GF-D8 (cell line): ENCODE data around the gene LRRC1.
"Not testable (repeated sequence)": the region's sequence is repeated elsewhere in the genome, so short reads cannot be mapped to it uniquely, and the experiment has no call there.

ENCODE experiments used
- DNase-seq: peaks from one replicate; lab custom pipeline; 2025; lab: John Stamatoyannopoulos, UW

The LRRC1 gene

GRCh38 chr6:53794720-53795339, at the start of gene LRRC1:
Gene LRRC1, plus strand, starts transcription at chr6:53795005. Its CDS starts 252 bp downstream, at chr6:53795257.
- no peak for DNase-seq

DNA sequence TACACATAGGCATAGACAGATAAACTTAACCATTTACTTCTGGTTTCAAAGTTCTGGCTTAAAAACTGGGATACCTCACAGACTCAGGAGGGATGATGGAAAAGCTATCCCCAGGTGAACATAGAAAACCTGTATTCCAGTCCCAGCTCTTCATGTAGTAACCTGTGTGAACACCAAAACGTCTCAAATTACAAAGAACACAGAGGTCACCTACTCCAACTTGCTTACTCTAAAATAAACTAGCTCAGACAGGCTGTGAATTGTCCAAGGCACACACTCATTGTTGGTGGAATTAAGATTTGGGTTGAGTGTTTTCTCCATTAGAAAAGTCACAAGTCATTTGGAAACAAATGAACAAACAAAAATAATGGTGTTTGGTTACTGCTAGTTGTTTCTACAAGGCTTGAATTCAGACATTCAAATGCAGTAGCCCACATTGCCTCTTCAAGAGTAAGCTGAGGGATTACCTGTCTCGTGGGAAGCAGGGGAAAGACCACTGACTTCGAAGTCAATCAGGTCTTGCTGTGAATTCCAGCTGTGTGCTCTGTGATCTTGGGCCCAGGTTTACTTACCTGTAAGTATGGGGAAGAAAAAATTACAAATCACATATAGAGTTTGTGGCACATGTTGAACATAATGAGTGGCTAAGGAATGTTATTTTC, 48.2 kb upstream of the LRRC1 start:
- no peak for DNase-seq

DNA sequence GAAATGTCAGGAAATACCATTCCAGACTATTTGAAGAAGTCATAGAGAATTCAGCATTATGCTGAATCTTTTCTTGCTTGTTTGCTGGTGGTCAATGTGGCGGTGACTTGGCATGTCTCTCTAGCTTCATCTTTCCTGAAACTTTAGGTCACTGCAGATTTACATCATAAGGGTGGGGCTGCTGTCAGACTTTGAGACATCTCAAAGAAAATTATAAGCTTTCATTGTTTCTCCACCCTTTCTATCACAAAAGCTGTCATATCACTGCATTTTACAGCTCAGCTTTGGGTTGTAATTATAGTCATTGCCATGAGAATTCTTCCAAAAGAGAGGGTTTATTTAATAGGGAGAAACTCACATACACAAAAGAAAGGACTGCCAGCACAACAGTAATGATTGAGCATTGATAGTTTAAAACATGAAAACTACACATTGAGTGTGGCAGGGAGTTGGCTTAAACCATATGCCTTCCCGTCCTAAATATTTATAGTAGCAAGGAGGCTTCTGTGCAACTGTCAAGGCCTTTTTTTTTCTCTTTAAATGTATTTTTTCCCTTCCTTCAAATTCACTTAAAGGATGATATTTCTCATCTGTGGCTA, 44.7 kb upstream of the LRRC1 start:
- no peak for DNase-seq

DNA sequence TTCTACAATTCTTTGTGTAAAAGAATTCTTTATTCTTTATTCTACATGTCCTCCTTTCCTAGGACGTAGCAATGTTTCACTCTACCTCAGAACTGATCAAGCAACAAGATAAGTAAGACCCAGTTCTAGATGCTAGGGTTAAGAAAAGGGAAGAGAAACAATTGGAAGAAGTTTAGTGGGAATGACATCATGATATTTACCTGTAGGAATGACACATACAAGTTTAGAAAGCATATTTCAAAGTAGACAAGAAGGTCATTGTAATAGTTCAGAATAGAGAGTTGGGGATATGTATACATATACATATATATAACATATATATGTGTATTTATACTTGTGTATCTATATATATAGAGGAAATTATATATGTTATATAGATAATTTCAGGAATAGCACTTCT, 43.4 kb upstream of the LRRC1 start:
- DNase-seq, result no peak

DNA sequence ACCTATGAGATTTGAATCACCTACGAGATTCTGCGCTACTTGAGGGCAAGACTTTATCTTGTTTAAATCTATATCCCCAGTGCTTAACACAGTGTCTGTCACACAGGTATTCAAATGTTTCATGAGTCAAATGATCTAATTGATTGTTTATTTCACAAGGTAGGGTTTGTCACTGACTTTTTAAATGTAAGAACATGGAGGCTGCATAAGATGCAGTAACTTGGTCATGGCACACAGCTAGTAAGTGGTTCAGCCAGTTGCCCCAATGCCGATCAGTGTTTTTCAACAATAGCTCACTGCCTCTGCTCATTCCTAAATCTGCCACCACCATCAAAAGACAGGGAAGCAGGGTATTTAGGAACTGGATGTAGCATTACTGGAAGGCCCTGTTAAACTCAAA, 42.4 kb upstream of the LRRC1 start:
- DNase-seq, result no peak

DNA sequence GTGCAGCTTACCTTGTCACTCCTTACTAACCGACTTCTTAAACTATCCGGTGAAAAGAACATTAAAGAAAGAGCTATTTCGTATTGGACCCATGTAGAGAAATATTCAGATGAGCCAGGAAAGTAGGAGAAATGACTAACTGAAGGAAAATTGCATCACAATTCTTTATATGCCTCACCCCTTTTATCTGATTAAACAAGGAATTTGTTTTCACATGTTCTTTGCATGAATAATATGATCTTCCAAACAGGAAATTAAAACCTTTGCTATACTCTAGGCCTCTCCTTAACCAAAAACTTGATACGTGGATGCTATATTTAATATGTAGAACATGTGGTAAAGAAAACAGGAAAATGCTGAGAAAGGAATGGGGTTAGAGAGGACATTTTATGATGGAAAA, 41.9 kb upstream of the LRRC1 start:
- no peak for DNase-seq

- DNase-seq, result no peak
Measured at GRCh38 chr6:53754330-53754729, 40.5 kb upstream of the LRRC1 start.

GRCh38 chr6:53756396-53756795, 38.4 kb upstream of the LRRC1 start:
- DNase-seq, result no peak

DNA sequence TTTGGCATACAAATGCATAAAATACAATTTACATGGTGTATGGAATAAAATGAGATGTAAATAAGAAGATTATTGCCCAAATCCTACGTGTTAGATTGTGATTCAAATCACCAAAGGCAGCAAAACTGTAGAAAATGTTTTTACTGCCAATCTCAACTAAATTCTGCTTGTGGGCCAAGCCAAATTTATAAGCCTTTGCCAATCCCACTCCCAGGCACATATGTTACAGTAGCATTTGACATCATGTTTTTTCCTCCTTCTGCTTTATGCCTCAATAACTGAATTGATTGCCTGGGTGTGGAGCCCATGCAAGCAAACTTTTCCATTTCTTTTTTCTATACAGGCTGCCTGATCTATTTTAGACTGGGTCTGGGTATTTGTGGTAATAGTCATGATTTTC, 36.3 kb upstream of the LRRC1 start:
- no peak for DNase-seq

DNA sequence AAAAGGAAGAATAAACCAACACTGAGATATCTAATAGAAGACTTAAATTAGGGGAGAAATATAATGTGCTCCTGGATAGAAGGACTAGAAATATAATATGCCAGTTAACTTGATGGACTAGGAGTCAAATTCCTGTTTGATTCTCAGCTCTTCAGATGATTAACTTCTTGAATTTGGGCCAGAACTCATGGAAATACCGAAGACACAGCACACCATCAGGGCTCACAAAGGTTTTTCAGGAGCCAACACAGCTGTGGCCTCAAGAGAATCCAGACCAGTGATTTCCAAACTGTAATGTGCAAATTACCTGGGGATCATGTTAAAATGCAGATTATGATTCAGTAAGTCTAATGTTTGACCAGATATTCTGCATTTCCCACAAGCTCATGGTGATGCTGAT, 33.8 kb upstream of the LRRC1 start:
- DNase-seq, result no peak

DNA sequence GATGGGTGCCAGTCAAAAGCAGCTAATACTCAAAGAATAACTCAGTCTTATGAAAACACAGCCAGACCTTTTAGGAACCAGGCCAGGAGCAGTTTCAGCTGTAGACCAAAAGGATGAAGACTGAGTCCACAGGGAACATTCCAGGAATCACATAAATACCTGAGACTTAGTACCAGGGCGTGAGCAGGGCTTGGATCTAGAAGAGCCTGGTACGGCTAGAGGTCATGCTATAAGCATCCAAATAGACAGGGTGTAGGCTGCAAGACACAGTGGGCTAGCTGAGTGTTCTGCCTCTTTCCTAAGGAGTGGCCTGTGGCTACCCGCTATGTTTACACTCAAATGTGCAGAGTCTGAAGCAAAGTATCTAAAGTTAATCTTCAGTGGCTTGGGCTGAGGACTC, 29.5 kb upstream of the LRRC1 start:
- DNase-seq, result no peak

DNA sequence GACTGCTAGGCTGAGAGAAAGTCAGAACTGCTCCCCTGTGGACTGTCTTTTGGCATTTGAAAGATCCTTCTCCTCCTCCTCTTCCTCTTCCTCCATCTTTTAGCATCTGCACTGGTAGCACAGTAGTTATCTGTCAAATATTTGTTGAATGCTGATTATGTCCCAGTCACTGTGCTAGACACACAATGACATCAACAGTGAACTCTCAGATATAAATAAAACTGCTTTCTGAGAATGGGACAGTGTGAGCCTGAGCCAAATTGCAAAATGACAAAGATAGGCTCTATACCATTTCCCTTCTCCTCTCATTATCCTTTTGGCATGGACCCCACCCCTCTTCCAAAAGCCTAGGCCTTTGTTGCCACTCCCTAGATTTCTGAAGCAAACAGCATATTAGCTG, 27.9 kb upstream of the LRRC1 start:
- DNase-seq, result no peak

DNA sequence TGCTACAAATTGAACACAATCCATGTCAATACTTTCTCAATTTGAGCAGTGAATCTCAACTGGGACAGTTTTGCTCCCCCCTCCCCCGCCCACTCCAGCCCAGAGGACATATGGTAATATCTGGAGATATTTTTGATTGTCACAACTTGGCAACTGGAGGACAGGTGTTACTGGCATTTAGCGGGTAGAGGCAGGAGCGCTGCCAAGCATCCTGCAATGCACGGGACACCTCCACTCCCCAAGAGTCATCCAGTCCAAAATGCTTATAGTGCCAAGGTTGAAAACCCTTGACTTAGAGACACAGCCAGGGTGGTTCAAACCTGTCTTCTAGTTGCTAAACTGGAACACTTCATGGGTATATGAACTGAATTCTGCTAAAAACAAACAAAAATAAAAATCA, 26.9 kb upstream of the LRRC1 start:
- no peak for DNase-seq

DNA sequence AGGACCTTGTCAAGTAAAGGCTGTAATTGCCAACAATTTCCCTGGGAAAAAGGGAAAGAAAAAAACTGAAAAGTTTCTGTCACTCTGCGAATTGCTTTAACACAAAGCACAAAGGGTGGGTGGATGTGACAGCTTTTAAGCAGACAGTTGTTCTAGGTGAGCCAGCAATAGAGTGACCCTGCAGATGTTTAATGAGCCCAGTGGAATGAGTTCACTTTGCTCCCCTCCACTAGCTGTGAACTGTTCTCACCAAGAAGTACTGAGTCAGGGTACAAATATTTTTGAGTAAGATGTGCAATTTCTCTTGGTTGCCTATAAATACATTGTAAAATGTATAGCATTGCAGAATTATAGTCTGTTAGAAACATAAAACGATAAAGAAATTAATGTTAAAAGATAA, 26.2 kb upstream of the LRRC1 start:
- DNase-seq, result no peak

GRCh38 chr6:53770780-53771249, 24.0 kb upstream of the LRRC1 start:
- DNase-seq, result no peak

DNA sequence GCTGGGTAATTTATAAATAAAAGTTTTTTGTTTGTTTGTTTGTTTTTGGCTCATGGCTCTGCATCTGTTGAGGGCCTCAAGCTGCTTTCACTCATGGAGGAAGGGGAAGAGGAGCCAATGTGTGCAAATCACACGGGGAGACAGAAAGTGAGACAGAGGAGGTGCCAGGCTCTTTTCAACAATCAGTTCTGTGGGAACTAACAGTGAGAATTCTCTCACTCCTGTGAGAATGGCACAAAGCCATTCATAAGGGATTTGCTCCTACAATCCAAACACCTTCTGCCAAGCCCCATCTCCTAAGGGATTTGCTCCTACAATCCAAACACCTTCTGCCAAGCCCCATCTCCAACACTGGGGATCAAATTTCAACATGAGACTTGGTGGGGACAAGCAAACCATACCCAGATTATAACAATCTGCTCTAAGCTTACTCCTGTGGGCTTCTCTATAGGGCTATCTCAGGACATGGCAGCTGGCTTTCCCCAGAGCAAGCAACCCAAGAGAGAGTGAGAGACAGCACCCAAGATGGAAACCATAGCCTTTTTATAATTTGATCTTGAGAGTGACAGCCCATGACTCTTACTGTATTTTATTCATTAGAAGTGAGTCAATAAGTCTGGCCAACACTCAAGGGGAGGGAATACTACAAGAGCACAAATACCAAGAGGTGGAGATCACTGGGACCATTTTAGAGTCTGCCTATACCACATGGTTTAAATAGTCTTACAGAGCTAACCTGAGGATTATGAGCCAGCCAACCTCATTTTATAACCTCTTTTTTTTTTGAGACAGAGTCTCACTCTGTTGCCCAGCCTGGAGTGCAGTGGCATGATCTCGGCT, 22.8 kb upstream of the LRRC1 start:
- no peak for DNase-seq

DNA sequence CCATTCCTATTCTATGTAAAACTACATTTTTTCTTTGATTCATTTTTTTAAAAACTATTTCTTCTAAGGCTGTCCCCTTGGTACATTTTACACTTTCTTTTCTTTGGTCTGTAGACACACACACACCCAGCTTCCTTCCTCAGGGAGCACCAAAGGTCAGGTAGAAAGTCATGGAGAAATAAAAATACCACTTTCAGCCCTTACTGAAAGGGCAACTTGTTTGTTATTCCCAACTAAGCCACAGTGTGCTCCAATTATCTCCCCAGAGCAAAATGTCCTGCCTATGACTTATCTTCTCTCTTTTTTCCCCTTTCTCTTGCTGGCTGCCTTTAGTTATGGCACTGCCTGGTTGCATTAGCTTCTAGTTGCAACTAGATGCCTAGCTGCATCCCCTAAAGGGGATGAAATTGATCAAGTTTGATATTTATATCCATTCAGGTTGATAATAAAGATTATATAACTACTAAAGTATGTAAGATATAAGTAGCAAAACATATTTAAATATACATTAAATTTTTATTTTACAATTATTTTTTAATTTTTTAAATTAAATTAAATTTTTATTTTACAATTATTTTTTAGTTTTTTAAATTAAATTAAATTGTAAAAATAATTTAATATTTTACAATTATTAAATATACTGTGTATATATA, 21.6 kb upstream of the LRRC1 start:
- no peak for DNase-seq

- DNase-seq, result not testable (repeated sequence)
Measured at GRCh38 chr6:53776152-53776551, 18.7 kb upstream of the LRRC1 start.

DNA sequence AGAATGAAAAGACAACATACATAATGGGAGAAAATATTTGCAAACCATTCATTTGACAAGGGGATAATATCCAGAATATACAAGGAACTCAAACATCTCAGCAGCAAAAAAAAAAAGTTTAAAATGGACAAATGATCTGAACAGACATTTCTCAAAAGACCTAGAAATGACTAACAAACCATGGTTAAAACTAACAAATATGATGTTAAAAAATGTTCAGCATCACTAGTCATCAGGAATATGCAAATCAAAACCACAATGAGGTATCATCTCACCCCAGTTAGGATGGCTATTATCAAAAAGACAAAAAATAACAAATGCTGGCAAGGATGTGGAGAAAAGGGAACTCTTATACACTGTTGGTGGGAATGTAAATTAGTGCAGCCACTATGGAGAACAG, 9.8 kb upstream of the LRRC1 start:
- not testable (repeated sequence) for DNase-seq

GRCh38 chr6:53786832-53787231, 8.0 kb upstream of the LRRC1 start:
- DNase-seq, result no peak

DNA sequence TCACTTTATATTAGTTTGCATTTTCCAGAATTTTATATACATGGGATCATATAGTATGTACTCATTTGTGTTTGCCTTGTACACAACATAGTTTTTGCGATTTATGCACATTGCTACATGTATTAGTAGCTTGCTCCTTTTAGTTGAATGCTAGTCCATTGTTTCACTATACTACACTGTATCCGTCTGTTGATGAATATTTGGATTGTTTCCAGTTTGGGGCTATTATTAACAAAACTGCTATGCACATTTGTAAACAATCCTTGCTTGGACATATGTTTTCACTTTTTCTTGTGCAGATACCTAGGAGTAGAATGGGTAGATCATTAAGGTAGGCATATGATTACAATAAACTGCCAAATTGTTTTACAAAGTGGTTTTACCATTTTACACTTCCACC, 3.9 kb upstream of the LRRC1 start:
- no peak for DNase-seq

- no peak for DNase-seq
Measured at GRCh38 chr6:53792016-53792415, 2.8 kb upstream of the LRRC1 start.
